HG03378 (cell line): ENCODE results near the gene STAG1.
"Not testable (repeated sequence)": the region's sequence is repeated elsewhere in the genome, so short reads cannot be mapped to it uniquely, and the experiment has no call there.

Source experiments
- ATAC-seq: cut with Tn5 transposase; IDR thresholded peaks from one replicate; pipeline ENCODE4 v1.9.1; 2021; ENCODE audit warnings: mild to moderate bottlenecking, moderate library complexity; ENCODE audit not compliant: unreplicated experiment

STAG1 gene

GRCh38 chr3:136708333-136708985 lies 43.7 kb downstream of the STAG1 start:
- ATAC-seq: no peak

DNA sequence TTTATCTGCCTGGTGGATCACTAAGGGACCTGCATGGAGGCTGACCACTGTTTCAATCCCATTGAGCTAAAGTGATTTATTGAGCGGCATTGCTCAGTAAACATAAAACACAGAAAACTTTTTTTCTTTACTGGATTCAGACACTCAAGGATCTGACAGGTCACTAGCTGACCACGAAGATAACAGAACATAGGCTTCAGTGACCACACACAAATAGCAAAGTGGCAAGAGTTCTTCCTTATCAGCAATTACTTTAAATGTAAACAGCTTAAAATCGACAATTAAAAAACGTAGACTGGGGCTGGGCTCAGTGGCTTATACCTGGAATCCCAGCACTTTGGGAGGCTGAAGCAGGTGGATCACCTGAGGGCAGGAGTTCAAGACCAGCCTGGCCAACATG lies 48.7 kb downstream of the STAG1 start:
- no peak for ATAC-seq

DNA sequence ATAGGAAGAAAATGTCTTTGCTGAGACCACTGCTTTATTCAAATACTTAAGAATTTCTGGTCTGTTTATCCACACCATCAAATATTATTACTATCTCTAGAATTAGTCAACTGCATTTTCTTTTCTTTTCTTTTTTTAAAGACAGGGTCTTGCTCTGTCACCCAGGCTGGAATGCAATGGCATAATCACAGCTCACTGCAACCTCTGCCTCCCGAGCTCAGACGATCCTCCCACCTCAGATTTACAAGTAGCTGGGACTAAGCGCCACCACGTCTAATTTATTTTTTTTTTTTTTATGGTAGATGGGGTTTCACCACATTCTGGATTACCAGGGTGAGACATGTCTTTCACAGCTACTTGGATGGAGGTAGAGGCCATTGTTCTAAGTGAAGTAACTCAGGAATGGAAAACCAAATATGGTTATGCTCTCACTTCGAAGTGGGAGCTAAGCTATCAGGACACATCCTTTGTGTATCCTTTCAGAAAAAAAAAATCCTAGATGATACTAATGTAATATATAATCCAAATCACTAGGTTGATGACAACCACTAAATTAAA lies 52.8 kb downstream of the STAG1 start:
- no peak for ATAC-seq

- ATAC-seq: no peak
Measured at GRCh38 chr3:136698361-136698760, 53.8 kb downstream of the STAG1 start.

GRCh38 chr3:136696797-136697196 lies 55.4 kb downstream of the STAG1 start:
- no peak for ATAC-seq

DNA sequence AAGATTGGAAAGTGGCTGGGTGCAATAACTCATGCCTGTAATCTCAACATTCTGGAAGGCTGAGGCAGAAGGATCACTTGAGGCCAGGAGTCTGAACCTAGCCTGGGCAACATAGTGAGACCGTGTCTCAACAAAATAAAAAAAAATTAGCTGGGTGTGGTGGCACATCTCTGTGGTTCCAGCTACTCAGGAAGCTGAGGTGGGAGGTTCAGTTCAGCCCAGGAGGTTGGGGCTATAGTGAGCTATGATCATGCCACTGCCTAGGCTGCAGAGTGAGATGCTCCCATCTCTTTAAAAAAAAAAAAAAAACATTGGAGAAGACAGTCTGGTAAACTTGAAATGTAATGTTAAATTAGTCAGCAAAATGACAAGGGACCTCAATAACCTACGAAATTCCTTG lies 57.9 kb downstream of the STAG1 start:
- no peak for ATAC-seq

DNA sequence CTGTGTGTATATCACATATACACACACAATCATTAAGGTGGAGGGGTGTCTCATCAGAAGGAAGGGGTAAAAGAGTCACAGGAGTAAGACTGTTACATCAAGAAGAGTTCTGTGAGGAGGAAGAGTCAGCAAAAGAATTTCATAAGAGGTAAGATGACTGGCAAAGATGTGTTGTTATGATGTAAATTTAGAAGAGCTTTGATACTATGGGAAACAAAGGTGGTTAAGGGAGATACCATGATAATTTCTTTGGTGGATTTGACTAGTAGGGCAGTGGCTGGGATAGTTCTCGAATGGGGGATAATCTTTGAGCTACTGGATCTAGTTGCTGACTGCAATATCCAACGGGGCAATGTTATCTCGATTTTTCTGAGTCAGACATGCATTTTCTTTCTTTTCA lies 61.6 kb downstream of the STAG1 start:
- ATAC-seq: no peak

- no peak for ATAC-seq
Measured at GRCh38 chr3:136685882-136686281, 66.3 kb downstream of the STAG1 start.

DNA sequence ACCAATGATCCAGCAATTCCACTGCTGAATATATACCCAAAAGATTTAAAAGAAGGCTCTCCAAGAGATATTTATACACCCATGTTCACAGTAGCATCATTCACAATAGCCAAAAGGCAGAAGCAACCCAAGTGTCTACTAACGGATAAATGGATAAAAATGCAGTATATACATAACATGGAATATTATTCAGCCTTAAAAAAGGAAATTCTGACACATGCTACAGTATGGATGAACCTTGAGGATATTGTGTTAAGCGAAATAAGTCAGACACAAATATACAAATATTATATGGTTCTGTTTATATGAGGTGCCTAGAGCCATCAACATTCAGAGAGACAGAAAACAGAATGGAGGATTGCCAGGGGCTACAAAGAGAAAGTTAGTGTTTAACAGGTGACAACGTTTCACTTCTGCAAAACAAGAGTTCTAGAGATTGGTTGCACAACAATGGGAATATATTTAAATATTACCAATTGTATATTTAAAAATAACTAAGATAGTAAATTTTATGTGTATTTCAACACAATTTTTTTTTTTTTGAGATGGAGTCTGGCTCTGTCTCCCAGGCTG lies 69.4 kb downstream of the STAG1 start:
- ATAC-seq: no peak

- ATAC-seq: no peak
Measured at GRCh38 chr3:136678981-136679380, 73.2 kb downstream of the STAG1 start.

GRCh38 chr3:136676009-136676408 lies 76.2 kb downstream of the STAG1 start:
- no peak for ATAC-seq

GRCh38 chr3:136675150-136675858 lies 76.9 kb downstream of the STAG1 start:
- no peak for ATAC-seq

GRCh38 chr3:136672457-136672856 lies 79.7 kb downstream of the STAG1 start:
- ATAC-seq: no peak

DNA sequence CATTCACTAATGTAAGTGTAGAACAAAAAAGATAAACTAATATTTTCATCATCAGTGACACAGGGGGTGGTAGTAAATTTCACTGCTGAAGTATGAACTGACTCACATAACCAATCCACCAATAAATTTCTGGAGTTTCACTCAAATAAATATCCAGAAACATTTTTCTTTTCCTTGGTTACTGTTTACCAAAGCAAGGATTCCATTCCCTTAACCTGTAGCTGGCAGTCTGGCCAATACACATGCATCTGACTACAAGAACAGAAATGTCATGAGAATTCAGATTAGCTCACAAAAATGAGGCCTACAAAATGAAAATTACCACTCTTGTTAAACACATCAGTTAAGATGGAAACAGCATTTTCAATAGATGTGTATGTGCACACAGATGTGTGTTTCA lies 80.3 kb downstream of the STAG1 start:
- ATAC-seq: no peak

GRCh38 chr3:136670166-136670565 lies 82.0 kb downstream of the STAG1 start:
- no peak for ATAC-seq

DNA sequence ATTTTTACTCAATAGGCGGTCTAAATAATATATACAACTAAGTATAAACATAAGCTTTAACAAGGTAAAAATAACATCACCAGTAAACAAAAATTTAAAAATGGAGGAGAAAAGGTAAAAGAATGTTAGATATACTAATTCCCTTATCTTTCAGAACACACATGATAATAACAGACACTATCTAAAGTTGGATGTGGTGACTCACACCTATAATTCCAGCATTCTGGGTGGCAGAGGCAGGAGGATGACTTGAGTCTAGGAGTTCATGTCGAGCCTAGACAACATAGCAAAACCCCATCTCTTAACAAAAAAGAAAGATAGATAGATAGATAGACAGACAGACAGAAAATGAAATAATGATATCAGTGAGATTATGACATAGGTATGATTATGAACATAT lies 85.1 kb downstream of the STAG1 start:
- no peak for ATAC-seq

- not testable (repeated sequence) for ATAC-seq
Measured at GRCh38 chr3:136666301-136666700, 85.9 kb downstream of the STAG1 start.

GRCh38 chr3:136664771-136665170 lies 87.4 kb downstream of the STAG1 start:
- no peak for ATAC-seq

- ATAC-seq: no peak
Measured at GRCh38 chr3:136661282-136661681, 90.9 kb downstream of the STAG1 start.

DNA sequence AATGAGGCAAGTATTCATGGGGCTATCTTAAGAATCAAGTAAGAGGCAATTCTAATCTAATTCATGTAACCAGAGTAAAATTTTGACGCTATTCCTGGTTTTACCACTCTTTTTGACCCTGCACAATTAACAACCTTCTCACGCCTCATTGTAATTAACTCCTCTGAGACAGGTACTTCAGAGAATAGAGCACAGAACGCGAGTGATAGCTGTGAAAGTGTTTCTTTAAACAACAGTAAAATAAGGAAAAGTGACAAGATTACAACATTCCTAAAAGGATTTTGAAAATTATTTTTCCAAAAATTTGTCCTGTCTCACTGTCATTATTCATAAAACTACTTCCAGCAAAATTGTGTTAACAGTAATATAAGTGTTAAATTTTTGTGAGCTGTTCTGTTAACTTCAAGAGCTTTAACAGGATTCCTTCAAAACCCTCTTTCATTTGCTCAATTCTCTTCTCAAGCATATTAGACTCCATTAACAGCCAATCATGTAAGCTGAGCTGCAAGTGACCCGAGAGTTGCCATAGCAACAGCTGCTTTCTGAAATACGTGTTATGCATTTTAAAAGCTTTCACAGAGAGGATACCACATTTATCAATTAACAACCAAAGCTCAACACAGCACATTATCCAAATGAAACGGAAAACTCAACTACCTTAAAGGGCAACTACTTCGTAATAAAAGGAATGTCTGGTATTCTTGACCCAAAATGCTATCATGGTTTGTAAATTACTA lies 93.1 kb downstream of the STAG1 start:
- ATAC-seq: no peak

GRCh38 chr3:136657526-136657925 lies 94.7 kb downstream of the STAG1 start:
- ATAC-seq: no peak
